ENCODE measurements around the gene FRY. TPM values are rescaled to one million over a fixed set of nuclear protein-coding genes. Genes with fewer than 3 reads are reported as not detected.

FRY gene
- total and polyA plus RNA-seq, 2 of the 13 experiments (the other 11 are each of a cell fraction or from before 2014, with no cell fraction given), result 8.2 to 13.1 TPM

- TF ChIP-seq KMT2B (CRISPR knock-in tag; IDR thresholded peaks at IDR 0.05), result peak; percentile 18; the same call in 1 of the 2 replicates
- no peak for TF ChIP-seq TAF15 (IDR thresholded peaks at IDR 0.05; ENCODE audit: low read depth, low read length, poor library complexity, severe bottlenecking)
- TF ChIP-seq ZBTB7B (CRISPR knock-in tag; IDR thresholded peaks at IDR 0.05), result 0 out of 2 replicates have a peak, but pooled peaks have one; percentile 52
- no peak for TF ChIP-seq ZNF143 (CRISPR knock-in tag; IDR thresholded peaks at IDR 0.05)
- TF ChIP-seq SIX1 (CRISPR knock-in tag; IDR thresholded peaks at IDR 0.05; ENCODE audit: borderline replicate concordance), result peak; percentile 73; the same call in 1 of the 2 replicates
- TF ChIP-seq ZNF121 (CRISPR knock-in tag; IDR thresholded peaks at IDR 0.05), result no peak
- no peak for TF ChIP-seq ZNF7 (CRISPR knock-in tag; IDR thresholded peaks at IDR 0.05)
- peak; percentile 15; the same call in 1 of the 2 replicates for TF ChIP-seq TFAP4 (IDR thresholded peaks at IDR 0.05; ENCODE audit: borderline replicate concordance, low read depth)
- no peak for TF ChIP-seq ZNF775 (CRISPR knock-in tag; IDR thresholded peaks at IDR 0.05; ENCODE audit: borderline replicate concordance)
- TF ChIP-seq ELF3 (CRISPR knock-in tag; IDR thresholded peaks at IDR 0.05), result peak; percentile 85
- no peak for TF ChIP-seq ZNF33A (CRISPR knock-in tag; IDR thresholded peaks at IDR 0.05; ENCODE audit: borderline replicate concordance)
- no peak for TF ChIP-seq HDAC6 (IDR thresholded peaks at IDR 0.05; ENCODE audit: low read depth, low read length)
- no peak for TF ChIP-seq ZNF513 (CRISPR knock-in tag; conservative IDR thresholded peaks at IDR 0.05)
- no peak for TF ChIP-seq KDM5B (CRISPR knock-in tag; IDR thresholded peaks at IDR 0.05; ENCODE audit: borderline replicate concordance)
- no peak for TF ChIP-seq ZNF451 (CRISPR knock-in tag; IDR thresholded peaks at IDR 0.05)
- no peak for TF ChIP-seq HNRNPL (IDR thresholded peaks at IDR 0.05; ENCODE audit: low read depth, low read length)
- no peak; the same call in none of the 2 replicates for TF ChIP-seq HNF4G (IDR thresholded peaks at IDR 0.05; ENCODE audit: borderline replicate concordance, low read depth, low read length)
- TF ChIP-seq HNF4G (CRISPR knock-in tag; IDR thresholded peaks at IDR 0.05; ENCODE audit: borderline replicate concordance, low read depth), result no peak
- no peak for TF ChIP-seq PHF5A (CRISPR knock-in tag; IDR thresholded peaks at IDR 0.05; ENCODE audit: low read depth, unreplicated experiment)
- peak; percentile 73; the same call in 1 of the 2 replicates for TF ChIP-seq MIXL1 (CRISPR knock-in tag; IDR thresholded peaks at IDR 0.05)
- TF ChIP-seq KAT8 (CRISPR knock-in tag; IDR thresholded peaks at IDR 0.05), result peak; percentile 46; the same call in 1 of the 2 replicates
- TF ChIP-seq NFE2 (CRISPR knock-in tag; IDR thresholded peaks at IDR 0.05), result no peak
- TF ChIP-seq ARNT2 (CRISPR knock-in tag; IDR thresholded peaks at IDR 0.05; ENCODE audit: low read depth), result no peak
- no peak for TF ChIP-seq AKAP8 (CRISPR knock-in tag; IDR thresholded peaks at IDR 0.05)
- TF ChIP-seq REL (CRISPR knock-in tag; conservative IDR thresholded peaks at IDR 0.05), result no peak
- TF ChIP-seq SYNCRIP (IDR thresholded peaks at IDR 0.05; ENCODE audit: insufficient read depth, low read depth, low read length), result no peak
- no peak for TF ChIP-seq MAFF (IDR thresholded peaks at IDR 0.05; ENCODE audit: low read depth, low read length)
- no peak for TF ChIP-seq ZNF264 (CRISPR knock-in tag; IDR thresholded peaks at IDR 0.05)
- peak; percentile 68 for TF ChIP-seq HNF4A (CRISPR knock-in tag; IDR thresholded peaks at IDR 0.05)
- no peak for TF ChIP-seq ZNF672 (CRISPR knock-in tag; IDR thresholded peaks at IDR 0.05)
- TF ChIP-seq CHCHD3 (CRISPR knock-in tag; IDR thresholded peaks at IDR 0.05), result no peak
- peak; percentile 56; the same call in 1 of the 2 replicates for TF ChIP-seq MED13 (CRISPR knock-in tag; IDR thresholded peaks at IDR 0.05)
Measured at GRCh38 chr13:32080328-32080744, 48.8 kb downstream of the FRY start (continued).

Data from HepG2 (cell line).